ENCODE measurements around the gene PARP15.

PARP15 gene

GRCh38 chr3:122576174-122576940, 1.1 kb upstream of the PARP15 start:
- DNase-seq: no peak

DNA sequence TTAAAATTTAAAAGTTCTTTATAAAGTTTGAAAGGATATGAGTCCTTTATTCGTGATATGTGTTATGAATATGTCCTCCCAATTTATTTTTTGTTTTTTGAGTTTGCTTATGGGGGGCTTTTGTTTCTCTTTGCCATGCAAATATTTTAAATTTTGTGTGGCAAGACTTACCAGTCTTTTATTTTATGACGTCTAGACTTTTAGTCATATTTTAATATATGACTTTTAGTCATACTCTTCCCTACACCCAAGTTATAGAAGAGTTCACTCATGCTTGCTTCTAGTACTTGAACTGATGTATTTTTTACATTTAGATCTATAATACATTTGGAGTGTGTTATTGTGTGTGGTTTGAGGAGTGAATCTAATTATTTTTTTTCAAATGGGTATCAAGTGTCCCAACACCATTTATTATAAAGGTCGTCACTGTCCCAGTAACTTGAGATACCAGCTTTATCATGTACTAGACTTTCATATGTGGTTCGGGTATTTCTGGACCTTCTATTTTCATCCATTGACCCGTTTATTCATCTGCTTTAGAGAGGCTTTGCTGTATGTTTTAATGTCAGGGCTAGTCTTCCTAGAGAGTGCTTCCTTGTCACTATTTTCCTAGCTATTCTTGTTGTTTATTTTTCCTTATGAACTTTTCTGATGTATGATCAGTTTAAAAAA, 755 bp downstream of the PARP15 start:
- no peak for DNase-seq

DNA sequence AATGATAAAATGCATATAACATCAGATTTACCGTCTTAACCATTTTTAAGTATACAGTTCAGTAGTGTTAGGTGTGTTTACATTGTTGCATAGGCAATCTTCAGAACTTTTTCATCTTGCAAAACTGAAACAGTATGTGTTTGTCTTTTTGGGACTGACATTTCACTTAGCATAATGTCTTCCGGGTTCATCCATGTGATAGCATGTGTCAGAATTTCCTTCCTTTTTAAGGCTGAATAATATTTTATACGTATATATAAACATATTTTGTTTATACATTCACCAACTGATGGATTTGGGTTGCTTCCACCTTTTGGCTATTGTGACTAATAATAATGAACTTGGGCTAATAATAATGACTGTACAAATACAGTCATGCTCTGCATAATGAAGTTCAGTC, 3.0 kb downstream of the PARP15 start:
- DNase-seq: no peak

- DNase-seq: no peak
Measured at GRCh38 chr3:122581622-122582021, 4.2 kb downstream of the PARP15 start.

DNA sequence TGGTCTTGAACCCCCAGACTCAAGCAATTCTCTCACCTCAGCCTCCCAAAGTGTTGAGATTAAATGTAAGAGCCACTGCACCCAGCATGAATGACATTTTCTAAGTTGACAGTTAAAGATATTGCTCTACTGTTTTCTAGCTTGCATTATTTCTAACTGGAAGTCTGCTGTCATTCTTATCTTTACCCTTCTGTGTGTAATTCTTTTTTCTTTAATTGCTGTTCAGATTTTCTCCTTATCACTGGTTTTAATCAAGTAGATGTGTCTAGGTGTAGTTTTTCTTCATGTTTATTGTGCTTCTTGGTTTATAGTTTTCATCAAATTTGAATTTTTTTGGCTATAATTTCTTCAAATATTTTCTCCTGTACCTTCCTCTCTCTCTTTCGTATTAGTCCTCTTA, 4.9 kb downstream of the PARP15 start:
- DNase-seq: no peak

- DNase-seq: no peak
Measured at GRCh38 chr3:122586098-122586497, 8.6 kb downstream of the PARP15 start.

GRCh38 chr3:122586773-122587485, 9.5 kb downstream of the PARP15 start:
- DNase-seq: no peak

DNA sequence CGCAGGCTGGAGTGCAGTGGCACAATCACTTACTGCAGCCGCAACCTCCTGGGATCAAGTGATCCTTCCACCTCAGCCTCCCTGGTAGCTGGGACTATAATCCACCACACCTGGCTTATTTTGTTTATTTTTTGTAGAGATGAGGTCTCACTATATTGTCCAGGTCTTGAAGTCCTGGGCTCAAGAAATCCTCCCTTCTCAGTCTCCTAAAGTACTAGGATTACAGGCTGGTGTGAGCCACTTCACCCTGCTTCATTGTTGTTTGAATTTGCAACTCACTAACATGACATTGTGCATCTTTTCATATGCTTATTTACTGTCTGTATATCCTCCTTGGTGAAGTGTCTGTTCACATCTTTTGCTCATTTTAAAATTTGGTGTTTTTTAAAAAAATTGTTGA, 10.1 kb downstream of the PARP15 start:
- no peak for DNase-seq

DNA sequence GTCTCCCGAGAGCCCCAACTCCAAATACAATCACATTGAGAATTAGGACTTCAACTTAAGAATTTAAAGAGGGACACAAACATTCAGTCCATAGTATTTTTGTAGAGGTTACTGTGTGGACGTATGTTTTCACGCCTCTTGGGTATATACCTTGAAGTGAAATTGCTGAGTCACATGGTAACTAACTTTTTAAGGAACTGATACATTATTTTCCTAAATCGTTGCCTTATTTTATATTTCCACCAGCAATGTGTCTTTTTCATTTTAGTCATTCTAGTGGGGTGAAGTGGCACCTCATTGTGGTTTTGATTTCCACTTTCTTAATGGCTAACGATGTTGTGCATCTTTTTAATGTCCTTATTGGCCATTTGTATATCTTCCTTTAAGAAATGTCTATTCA, 11.8 kb downstream of the PARP15 start:
- no peak for DNase-seq

DNA sequence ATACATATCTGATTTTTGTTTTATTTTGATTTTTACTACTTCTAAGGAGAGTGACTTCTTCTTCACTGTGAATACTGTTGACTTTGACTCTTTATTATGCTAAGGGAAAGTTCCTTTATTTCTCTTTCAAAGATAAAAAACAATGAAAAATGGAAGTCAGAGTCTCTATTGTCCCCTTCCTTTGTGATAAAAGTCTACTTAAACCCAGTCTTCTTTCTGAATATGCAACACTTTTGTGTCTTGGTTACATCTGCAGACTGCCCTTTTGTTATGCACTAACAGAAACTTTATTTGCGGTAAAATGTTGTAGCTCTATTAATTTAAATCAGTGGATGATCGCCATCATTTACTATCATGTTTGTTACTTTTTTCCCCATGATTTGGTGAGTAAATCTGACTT, 13.2 kb downstream of the PARP15 start:
- no peak for DNase-seq

- DNase-seq: no peak
Measured at GRCh38 chr3:122594025-122594424, 16.6 kb downstream of the PARP15 start.

DNA sequence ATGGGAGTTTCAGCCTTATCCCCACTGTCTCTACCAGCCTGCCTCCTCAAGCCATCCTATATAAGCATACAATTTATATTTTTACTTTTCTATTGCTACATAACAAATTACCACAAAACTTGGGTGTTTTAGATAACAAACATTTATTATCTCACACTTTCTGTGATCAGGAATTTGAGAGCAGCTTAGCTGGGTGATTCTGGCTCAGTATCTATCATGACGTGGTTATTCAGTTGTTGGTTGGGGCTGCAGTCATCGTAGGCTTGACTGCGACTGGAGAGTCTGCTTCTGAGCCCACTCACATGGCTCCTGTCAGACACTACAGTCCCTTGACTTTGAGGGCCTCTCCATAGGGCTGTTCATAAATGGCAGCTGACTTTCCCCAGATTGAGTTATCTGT, 20.7 kb downstream of the PARP15 start:
- DNase-seq: no peak

DNA sequence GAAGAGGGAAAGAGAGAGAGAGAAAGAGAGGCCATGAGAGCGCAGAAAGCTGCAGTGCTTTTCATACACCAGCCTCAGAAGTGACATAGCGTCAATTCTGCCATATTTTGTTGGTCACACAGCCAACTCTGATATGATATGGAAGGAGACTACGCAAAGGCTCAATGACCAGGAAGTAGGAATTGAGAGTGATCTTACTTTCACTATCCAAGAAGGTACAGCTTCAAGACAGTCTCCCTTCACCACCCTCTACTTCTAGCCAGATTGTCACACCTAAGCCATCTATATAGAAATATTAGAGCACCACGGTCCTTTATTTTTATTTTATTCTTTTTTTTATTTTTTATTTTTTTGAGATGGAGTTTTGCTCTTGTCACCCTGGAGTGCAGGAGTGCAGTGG, 21.1 kb downstream of the PARP15 start:
- DNase-seq: no peak

- no peak for DNase-seq
Measured at GRCh38 chr3:122602011-122602710, 24.7 kb downstream of the PARP15 start.

DNA sequence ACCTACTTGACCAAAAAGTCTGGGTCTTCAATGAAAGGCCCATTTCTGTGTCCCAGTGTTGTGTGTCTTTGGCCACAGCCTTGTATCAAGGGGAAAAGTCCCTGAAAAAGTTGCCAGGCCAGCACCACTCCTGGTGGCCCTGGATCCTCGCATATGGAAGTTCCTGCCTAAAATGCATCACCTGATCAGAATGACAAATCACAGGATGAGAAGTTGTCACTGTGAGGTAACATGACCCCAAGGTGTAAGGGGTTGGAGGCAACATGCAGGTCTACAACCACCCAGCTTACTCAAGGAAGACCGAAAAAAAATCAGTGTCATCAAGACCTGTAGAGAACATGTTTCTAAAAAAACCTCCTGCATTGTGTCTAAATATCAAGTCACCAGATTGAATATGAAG, 25.6 kb downstream of the PARP15 start:
- no peak for DNase-seq

DNA sequence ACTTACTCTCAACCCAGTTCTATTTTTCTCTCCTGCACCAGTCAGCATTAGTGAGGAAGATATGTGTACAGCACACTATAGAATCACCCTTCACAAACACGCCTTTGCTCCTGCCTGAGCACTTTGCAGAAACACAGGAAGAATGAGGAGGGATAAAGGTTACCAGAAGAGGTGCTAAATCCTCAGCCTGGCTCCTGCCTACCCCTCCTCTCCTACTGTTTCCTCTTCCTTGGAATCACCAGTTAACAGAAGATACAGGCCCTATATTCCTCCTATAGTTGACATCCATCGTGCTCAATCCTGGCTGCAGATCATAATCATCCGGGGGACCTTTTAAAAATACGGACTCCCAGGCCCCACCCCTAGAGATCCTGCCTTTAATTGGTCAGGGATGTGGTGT, 28.9 kb downstream of the PARP15 start:
- DNase-seq: no peak

GRCh38 chr3:122608916-122609315, 31.5 kb downstream of the PARP15 start:
- DNase-seq: no peak

DNA sequence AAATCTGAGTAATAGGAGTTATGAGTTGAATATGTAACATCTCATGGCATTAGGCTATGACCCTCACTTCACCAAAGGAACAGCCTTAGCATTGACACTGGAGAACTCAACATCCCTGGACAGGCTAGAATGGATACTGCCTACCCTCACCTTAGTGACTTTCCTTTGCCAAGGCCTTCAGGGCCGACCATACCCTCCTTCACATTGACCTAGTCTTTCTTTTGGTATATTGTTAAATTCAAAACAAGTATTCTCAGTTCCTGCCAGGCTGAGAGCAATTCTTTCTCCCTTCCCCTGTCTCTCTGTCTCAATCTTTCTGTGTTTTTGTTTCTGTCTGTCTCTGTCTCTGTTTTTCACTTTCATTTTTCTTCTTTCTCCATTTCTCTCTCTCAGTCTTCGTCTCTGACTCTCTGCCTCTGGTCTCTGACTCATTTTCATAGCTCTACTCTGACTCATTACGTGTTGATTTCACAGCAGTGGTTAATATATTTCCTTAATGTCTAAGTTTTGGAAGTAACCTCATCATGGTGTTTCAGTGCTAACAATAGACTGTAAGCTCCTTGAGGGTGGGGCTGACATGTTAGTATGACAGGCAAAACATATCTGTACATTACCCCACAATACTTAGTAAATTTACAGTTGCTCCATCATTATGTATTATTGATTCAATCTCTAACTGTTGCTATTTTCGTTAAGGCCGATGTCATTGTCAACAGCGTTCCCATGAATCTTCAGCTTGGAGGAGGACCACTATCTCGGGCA, 32.5 kb downstream of the PARP15 start:
- DNase-seq: no peak

DNA sequence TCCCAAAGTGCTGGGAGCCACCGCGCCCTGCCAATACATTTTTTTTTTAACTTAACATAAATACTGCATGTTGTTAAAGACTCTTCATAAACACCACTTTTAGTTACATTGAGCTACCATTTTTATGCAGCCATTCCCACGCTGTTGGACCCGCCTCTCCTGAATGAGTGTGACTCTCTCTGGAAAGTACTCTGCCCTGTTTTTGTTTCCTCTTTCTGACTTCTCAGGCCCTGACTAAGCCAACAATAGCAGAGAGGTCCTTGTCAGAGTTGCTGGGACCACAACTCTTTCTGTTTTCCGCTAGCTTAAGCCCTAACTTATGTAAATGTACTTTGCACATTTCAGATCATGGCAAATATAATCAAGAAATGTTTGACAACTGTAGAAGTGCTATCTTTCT, 35.2 kb downstream of the PARP15 start:
- DNase-seq: no peak

- DNase-seq: no peak
Measured at GRCh38 chr3:122615303-122615702, 37.9 kb downstream of the PARP15 start.

- DNase-seq: no peak
Measured at GRCh38 chr3:122618614-122619013, 41.2 kb downstream of the PARP15 start.

DNA sequence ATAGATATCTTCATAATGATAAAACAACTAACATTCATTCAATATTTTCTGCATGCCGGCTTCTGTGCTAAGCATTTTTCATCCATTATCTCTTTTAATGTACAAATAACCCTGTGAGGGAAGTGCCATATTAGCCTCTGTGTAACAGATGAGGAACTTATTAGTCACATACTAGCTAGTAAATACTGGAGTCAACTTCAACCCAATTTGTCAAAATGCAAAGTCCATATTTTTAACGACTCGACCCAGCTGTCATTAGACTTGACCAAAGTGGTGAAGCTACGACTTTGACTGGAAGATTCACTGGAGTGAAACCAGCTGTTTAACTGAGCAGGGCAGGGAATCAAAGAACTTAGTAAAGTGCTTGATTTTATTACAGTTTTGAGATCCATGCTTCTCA, 41.6 kb downstream of the PARP15 start:
- DNase-seq: no peak

GRCh38 chr3:122620399-122620798, 42.9 kb downstream of the PARP15 start:
- DNase-seq: no peak

Measured in NCI-H1694 treated with DMSO at 0.1 percent for 48 hours (cell line).